ENCODE data around the gene ZNHIT1. TPM values are rescaled to one million over a fixed set of nuclear protein-coding genes. Genes with fewer than 3 reads are reported as not detected.

Gene ZNHIT1
- polyA plus RNA-seq, 4 donors: 68.1 to 240 (median 163) TPM

GRCh38 chr7:101171442-101171837 is 46.5 kb upstream of the ZNHIT1 start:
- H3K9me3 ChIP-seq (ENCODE audit: control insufficient read depth in 2 of 2, insufficient read depth in 1 of 2, low read depth in 1 of 2, low read length in 1 of 2): peaks cover 0 to 2% of the 10 kb centered on the region in 2 donors
- FAIRE-seq (no peak), DNase-seq (no peak)
- H3K36me3 ChIP-seq (ENCODE audit: control insufficient read depth in 3 of 3, insufficient read depth in 2 of 3, low read depth in 1 of 3, low read length in 3 of 3): no peaks in the 10 kb centered on the region
- H3K27ac ChIP-seq (ENCODE audit: low read depth in 1 of 3, low read length in 2 of 3): no peak overlapping the region
- WGBS, 3 donors: 0 to 4% (median 2%) methylated on average over 10 to 13 of the region's 13 CpGs
- no peak overlapping the region for H3K4me3 ChIP-seq (ENCODE audit: low read depth in 1 of 3, low read length in 3 of 3)
- H3K27me3 ChIP-seq (ENCODE audit: control insufficient read depth in 3 of 3, insufficient read depth in 3 of 3, low read length in 3 of 3): peaks cover 11 to 100% (median 69%) of the 10 kb centered on the region in 3 donors
- H3K4me1 ChIP-seq (ENCODE audit: control insufficient read depth in 3 of 3, insufficient read depth in 2 of 3, low read depth in 1 of 3, low read length in 2 of 3): peaks cover 0 to 26% (median 4%) of the 10 kb centered on the region in 3 donors

- Histone ChIP-seq H3K27me3 (ENCODE audit: control insufficient read depth in 3 of 3, insufficient read depth in 3 of 3, low read length in 3 of 3) (peaks cover 11 to 100% (median 68%) of the 10 kb centered on the region in 3 donors), H3K4me3 (ENCODE audit: low read depth in 1 of 3, low read length in 3 of 3) (peak overlapping the region in 1 of 3 donors; percentile 9), H3K4me1 (ENCODE audit: control insufficient read depth in 3 of 3, insufficient read depth in 2 of 3, low read depth in 1 of 3, low read length in 2 of 3) (peaks cover 0 to 26% (median 4%) of the 10 kb centered on the region in 3 donors), H3K36me3 (ENCODE audit: control insufficient read depth in 3 of 3, insufficient read depth in 2 of 3, low read depth in 1 of 3, low read length in 3 of 3) (no peaks in the 10 kb centered on the region), H3K27ac (ENCODE audit: low read depth in 1 of 3, low read length in 2 of 3) (no peak overlapping the region), H3K9me3 (ENCODE audit: control insufficient read depth in 2 of 2, insufficient read depth in 1 of 2, low read depth in 1 of 2, low read length in 1 of 2) (peaks cover 0 to 2% of the 10 kb centered on the region in 2 donors)
- DNase-seq: peak in 1 of 2 donors; percentile 53
- 2 to 3% (median 3%) methylated on average over 57 to 79 of the region's 79 CpGs for WGBS, 3 donors
- FAIRE-seq: no peak
Measured at GRCh38 chr7:101172005-101172853, 45.7 kb upstream of the ZNHIT1 start.

DNA sequence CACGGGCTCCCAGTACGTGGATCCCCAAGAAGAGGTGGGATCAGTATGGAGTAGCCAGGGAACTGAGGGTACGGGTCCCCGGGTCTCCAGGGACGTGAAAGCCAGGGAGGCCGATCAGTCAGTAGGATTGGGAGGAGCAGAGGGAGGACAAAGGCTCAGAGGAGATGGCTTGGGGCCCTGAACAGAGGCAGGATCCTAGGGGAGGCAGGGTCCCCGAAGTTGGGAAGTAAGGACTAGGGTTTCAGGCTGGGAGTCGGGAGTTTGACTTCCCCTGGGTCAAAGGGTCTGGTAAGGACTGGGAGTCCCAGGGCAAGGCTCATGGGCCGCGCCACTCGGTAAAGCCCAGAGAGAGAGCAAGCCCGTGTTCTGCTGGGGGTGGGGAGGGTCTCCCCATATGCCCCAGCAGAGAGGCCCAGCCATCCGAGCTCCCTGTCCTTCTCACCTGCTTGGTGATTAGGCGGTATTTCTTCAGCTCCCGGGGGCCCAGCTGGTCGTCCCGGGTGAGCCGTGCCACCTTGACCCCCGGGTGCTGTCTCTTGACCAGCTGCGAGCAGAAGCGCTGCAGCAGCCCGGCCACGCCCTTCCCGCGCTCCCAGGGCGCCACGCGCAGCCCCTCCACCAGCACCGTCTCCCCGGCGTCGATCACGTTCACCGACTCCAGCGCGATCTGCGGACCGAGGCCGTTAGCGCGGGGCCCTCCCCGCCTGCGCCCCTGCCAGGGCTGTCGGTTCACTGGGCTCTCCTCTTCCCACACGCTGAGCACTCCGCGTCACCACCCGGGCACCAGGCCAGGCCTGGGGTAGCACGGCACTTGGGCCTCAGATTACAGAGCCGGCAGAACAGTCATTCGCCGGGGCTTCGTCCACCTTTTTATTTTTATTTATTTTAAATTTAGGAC is 44.9 kb upstream of the ZNHIT1 start:
- H3K9me3 ChIP-seq (ENCODE audit: control insufficient read depth in 2 of 2, insufficient read depth in 1 of 2, low read depth in 1 of 2, low read length in 1 of 2): peaks cover 0 to 2% of the 10 kb centered on the region in 2 donors
- no peak overlapping the region for H3K27ac ChIP-seq (ENCODE audit: low read depth in 1 of 3, low read length in 2 of 3)
- 1 to 4% (median 3%) methylated on average over 35 to 53 of the region's 53 CpGs for WGBS, 3 donors
- peaks cover 0 to 26% (median 4%) of the 10 kb centered on the region in 3 donors for H3K4me1 ChIP-seq (ENCODE audit: control insufficient read depth in 3 of 3, insufficient read depth in 2 of 3, low read depth in 1 of 3, low read length in 2 of 3)
- H3K4me3 ChIP-seq (ENCODE audit: low read depth in 1 of 3, low read length in 3 of 3): no peak overlapping the region
- H3K27me3 ChIP-seq (ENCODE audit: control insufficient read depth in 3 of 3, insufficient read depth in 3 of 3, low read length in 3 of 3): peaks cover 11 to 100% (median 64%) of the 10 kb centered on the region in 3 donors
- H3K36me3 ChIP-seq (ENCODE audit: control insufficient read depth in 3 of 3, insufficient read depth in 2 of 3, low read depth in 1 of 3, low read length in 3 of 3): no peaks in the 10 kb centered on the region
- DNase-seq (peak; percentile 43 to 70), FAIRE-seq (no peak)

DNA sequence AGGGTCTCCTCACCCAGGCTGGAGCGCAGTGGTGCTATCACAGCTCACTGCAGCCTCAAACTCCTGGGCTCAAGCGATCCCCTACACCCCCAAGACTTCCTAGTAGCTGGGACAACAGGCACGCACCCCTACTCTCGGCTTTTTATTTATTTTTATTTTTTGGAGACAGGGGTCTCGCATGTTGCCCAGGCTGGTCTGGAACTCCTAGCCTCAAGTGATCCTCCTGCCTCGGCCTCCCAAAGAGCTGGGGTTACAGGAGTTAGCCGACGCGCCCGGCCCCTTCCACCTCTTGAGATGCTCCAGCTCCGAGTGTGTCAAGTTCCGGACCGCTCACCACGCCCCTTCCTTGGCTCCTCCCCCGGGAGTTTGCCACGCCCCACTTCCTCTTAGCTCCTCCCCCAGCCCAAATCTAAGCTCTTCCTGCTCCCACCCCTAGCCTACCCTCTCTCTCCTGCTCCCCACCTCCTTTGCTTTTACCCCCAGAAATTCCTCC is 44.2 kb upstream of the ZNHIT1 start:
- peaks cover 11 to 100% (median 65%) of the 10 kb centered on the region in 3 donors for H3K27me3 ChIP-seq (ENCODE audit: control insufficient read depth in 3 of 3, insufficient read depth in 3 of 3, low read length in 3 of 3)
- FAIRE-seq: no peak
- peak in 1 of 2 donors; percentile 58 for DNase-seq
- no peak overlapping the region for H3K4me3 ChIP-seq (ENCODE audit: low read depth in 1 of 3, low read length in 3 of 3)
- WGBS, 3 donors: 2 to 5% (median 4%) methylated on average over 16 of the region's 16 CpGs
- H3K36me3 ChIP-seq (ENCODE audit: control insufficient read depth in 3 of 3, insufficient read depth in 2 of 3, low read depth in 1 of 3, low read length in 3 of 3): no peaks in the 10 kb centered on the region
- H3K4me1 ChIP-seq (ENCODE audit: control insufficient read depth in 3 of 3, insufficient read depth in 2 of 3, low read depth in 1 of 3, low read length in 2 of 3): peaks cover 0 to 26% (median 4%) of the 10 kb centered on the region in 3 donors
- peaks cover 0 to 2% of the 10 kb centered on the region in 2 donors for H3K9me3 ChIP-seq (ENCODE audit: control insufficient read depth in 2 of 2, insufficient read depth in 1 of 2, low read depth in 1 of 2, low read length in 1 of 2)
- no peak overlapping the region for H3K27ac ChIP-seq (ENCODE audit: low read depth in 1 of 3, low read length in 2 of 3)

DNA sequence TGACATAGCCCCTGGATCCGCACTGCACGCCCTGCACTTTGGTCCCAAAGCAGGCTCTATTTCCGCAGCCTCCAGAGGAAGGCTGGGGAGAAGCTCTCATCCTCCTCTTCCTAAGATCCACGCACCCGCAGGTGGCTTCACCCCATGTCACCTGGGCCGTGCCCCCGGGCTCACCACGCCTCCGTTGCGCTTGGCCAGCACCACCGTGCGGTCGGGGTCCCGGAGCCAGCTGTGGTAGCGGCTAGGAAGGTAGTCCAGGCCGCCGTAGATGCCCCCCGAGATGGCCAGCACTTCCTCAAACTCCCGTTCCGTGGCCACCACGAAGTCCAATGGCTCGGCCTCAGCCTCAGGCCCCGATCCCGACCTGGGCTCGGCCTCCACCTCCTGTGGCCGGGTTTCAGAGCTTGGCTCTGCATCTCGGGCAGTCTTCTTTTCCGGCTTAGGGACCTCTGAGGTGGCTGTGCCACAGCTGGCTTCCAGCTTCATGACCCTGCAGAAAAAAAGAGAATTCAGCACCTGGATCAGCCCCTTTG is 43.6 kb upstream of the ZNHIT1 start:
- Histone ChIP-seq H3K9me3 (ENCODE audit: control insufficient read depth in 2 of 2, insufficient read depth in 1 of 2, low read depth in 1 of 2, low read length in 1 of 2) (peaks cover 0 to 2% of the 10 kb centered on the region in 2 donors), H3K4me1 (ENCODE audit: control insufficient read depth in 3 of 3, insufficient read depth in 2 of 3, low read depth in 1 of 3, low read length in 2 of 3) (peaks cover 0 to 25% (median 4%) of the 10 kb centered on the region in 3 donors), H3K4me3 (ENCODE audit: low read depth in 1 of 3, low read length in 3 of 3) (no peak overlapping the region), H3K27ac (ENCODE audit: low read depth in 1 of 3, low read length in 2 of 3) (no peak overlapping the region), H3K27me3 (ENCODE audit: control insufficient read depth in 3 of 3, insufficient read depth in 3 of 3, low read length in 3 of 3) (peaks cover 11 to 99% (median 63%) of the 10 kb centered on the region in 3 donors), H3K36me3 (ENCODE audit: control insufficient read depth in 3 of 3, insufficient read depth in 2 of 3, low read depth in 1 of 3, low read length in 3 of 3) (no peaks in the 10 kb centered on the region)
- 6 to 20% (median 16%) methylated on average over 27 to 28 of the region's 28 CpGs for WGBS, 3 donors
- FAIRE-seq (no peak), DNase-seq (no peak)

DNA sequence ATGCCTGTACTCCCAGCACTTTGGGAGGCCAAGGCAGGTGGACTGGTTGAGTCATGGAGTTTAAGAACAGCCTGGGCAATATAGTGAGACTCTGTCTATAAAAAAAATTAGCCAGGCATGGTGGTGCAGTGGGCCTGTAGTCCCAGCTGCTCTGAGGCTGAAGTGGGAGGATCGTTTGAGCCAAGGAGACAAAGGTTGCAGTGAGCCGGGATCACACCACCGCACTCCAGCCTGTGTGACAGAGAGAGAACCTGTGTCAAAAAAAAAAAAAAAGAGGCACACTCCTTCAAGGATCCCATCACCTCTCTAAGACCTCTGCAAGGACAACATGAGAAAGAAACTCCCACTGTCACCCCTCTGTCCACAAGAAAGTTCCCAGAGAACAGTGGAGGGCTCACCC is 42.3 kb upstream of the ZNHIT1 start:
- Histone ChIP-seq H3K27ac (ENCODE audit: low read depth in 1 of 3, low read length in 2 of 3) (no peak overlapping the region), H3K27me3 (ENCODE audit: control insufficient read depth in 3 of 3, insufficient read depth in 3 of 3, low read length in 3 of 3) (peaks cover 17 to 99% (median 61%) of the 10 kb centered on the region in 3 donors), H3K36me3 (ENCODE audit: control insufficient read depth in 3 of 3, insufficient read depth in 2 of 3, low read depth in 1 of 3, low read length in 3 of 3) (no peaks in the 10 kb centered on the region), H3K4me1 (ENCODE audit: control insufficient read depth in 3 of 3, insufficient read depth in 2 of 3, low read depth in 1 of 3, low read length in 2 of 3) (peaks cover 3 to 22% (median 4%) of the 10 kb centered on the region in 3 donors), H3K9me3 (ENCODE audit: control insufficient read depth in 2 of 2, insufficient read depth in 1 of 2, low read depth in 1 of 2, low read length in 1 of 2) (peaks cover 0 to 2% of the 10 kb centered on the region in 2 donors), H3K4me3 (ENCODE audit: low read depth in 1 of 3, low read length in 3 of 3) (no peak overlapping the region)
- DNase-seq: peak in 1 of 2 donors; percentile 51
- 3 to 12% (median 10%) methylated on average over 3 of the region's 3 CpGs for WGBS, 3 donors
- FAIRE-seq: no peak

- DNase-seq (no peak), FAIRE-seq (no peak)
- WGBS, 3 donors: 71 to 96% (median 89%) methylated on average over 2 of the region's 2 CpGs
- H3K36me3 ChIP-seq (ENCODE audit: control insufficient read depth in 3 of 3, insufficient read depth in 2 of 3, low read depth in 1 of 3, low read length in 3 of 3): no peaks in the 10 kb centered on the region
- H3K27me3 ChIP-seq (ENCODE audit: control insufficient read depth in 3 of 3, insufficient read depth in 3 of 3, low read length in 3 of 3): peaks cover 10 to 94% (median 49%) of the 10 kb centered on the region in 3 donors
- H3K4me3 ChIP-seq (ENCODE audit: low read depth in 1 of 3, low read length in 3 of 3): no peak overlapping the region
- peaks cover 3 to 15% (median 4%) of the 10 kb centered on the region in 3 donors for H3K4me1 ChIP-seq (ENCODE audit: control insufficient read depth in 3 of 3, insufficient read depth in 2 of 3, low read depth in 1 of 3, low read length in 2 of 3)
- no peak overlapping the region for H3K27ac ChIP-seq (ENCODE audit: low read depth in 1 of 3, low read length in 2 of 3)
- peaks cover 0 to 2% of the 10 kb centered on the region in 2 donors for H3K9me3 ChIP-seq (ENCODE audit: control insufficient read depth in 2 of 2, insufficient read depth in 1 of 2, low read depth in 1 of 2, low read length in 1 of 2)
Measured at GRCh38 chr7:101177644-101178043, 40.3 kb upstream of the ZNHIT1 start.

- H3K36me3 ChIP-seq (ENCODE audit: control insufficient read depth in 3 of 3, insufficient read depth in 2 of 3, low read depth in 1 of 3, low read length in 3 of 3): no peaks in the 10 kb centered on the region
- peaks cover 0 to 4% (median 3%) of the 10 kb centered on the region in 3 donors for H3K4me1 ChIP-seq (ENCODE audit: control insufficient read depth in 3 of 3, insufficient read depth in 2 of 3, low read depth in 1 of 3, low read length in 2 of 3)
- FAIRE-seq: no peak
- no peaks in the 10 kb centered on the region for H3K9me3 ChIP-seq (ENCODE audit: control insufficient read depth in 2 of 2, insufficient read depth in 1 of 2, low read depth in 1 of 2, low read length in 1 of 2)
- peaks cover 10 to 79% (median 37%) of the 10 kb centered on the region in 3 donors for H3K27me3 ChIP-seq (ENCODE audit: control insufficient read depth in 3 of 3, insufficient read depth in 3 of 3, low read length in 3 of 3)
- H3K4me3 ChIP-seq (ENCODE audit: low read depth in 1 of 3, low read length in 3 of 3): no peak overlapping the region
- 2 to 3% (median 2%) methylated on average over 17 to 20 of the region's 20 CpGs for WGBS, 3 donors
- no peak for DNase-seq
- no peak overlapping the region for H3K27ac ChIP-seq (ENCODE audit: low read depth in 1 of 3, low read length in 2 of 3)
Measured at GRCh38 chr7:101179117-101179516, 38.8 kb upstream of the ZNHIT1 start.
